Activated CD4-positive, alpha-beta memory T cell treated with anti-CD3 and anti-CD28 coated beads, Interleukin-2, amount 10 ng/mL, durations not matched to agents 7 days and 5 days (primary cell): Measurements from ENCODE around the gene SLC35E3. TPM values are rescaled to one million over a fixed set of nuclear protein-coding genes. Genes with fewer than 3 reads are reported as not detected.
"Not testable (repeated sequence)": the region's sequence is repeated elsewhere in the genome, so short reads cannot be mapped to it uniquely, and the experiment has no call there.

Experiments
- CTCF ChIA-PET: fragments of 350-600 bp; sonication (Branson Sonifier 250); formaldehyde crosslinking; loops from one replicate; lab custom pipeline; 2021; ENCODE audit warnings: antibody characterized with exemption, inconsistent platforms; lab: Charles Lee
- POLR2A ChIA-PET: fragments of 350-600 bp; sonication (Branson Sonifier 250); formaldehyde crosslinking; loops from one replicate; lab custom pipeline; 2021; ENCODE audit warnings: antibody characterized with exemption; lab: Charles Lee
- DNase-seq: peaks from one replicate; pipeline ENCODE4 v3.0.0-alpha.2; 2020
- H3K27ac Mint-ChIP-seq: one replicate; pipeline ENCODE4 v1.8.0; 2021; ENCODE audit warnings: mild to moderate bottlenecking, mixed read lengths
- H3K27me3 Mint-ChIP-seq: one replicate; pipeline ENCODE4 v1.8.0; 2021; ENCODE audit warnings: mixed read lengths
- H3K36me3 Mint-ChIP-seq: one replicate; pipeline ENCODE4 v1.8.0; 2021; ENCODE audit warnings: low read depth, mixed read lengths
- H3K4me1 Mint-ChIP-seq: one replicate; pipeline ENCODE4 v1.8.0; 2021; ENCODE audit warnings: mixed read lengths
- H3K4me3 Mint-ChIP-seq: one replicate; pipeline ENCODE4 v1.8.0; 2021; ENCODE audit warnings: mild to moderate bottlenecking, mixed read lengths
- H3K9me3 Mint-ChIP-seq: one replicate; pipeline ENCODE4 v1.8.0; 2021; ENCODE audit warnings: mixed read lengths
- total RNA-seq, 2 experiments: library from RNA; stranded (reverse); gene quantifications; one replicate each; pipeline ENCODE4 v1.2.3, GENCODE V29; 2021

SLC35E3 gene
- total RNA-seq, 2 experiments from 2014 or later, result 8.2 to 8.8 TPM

DNA sequence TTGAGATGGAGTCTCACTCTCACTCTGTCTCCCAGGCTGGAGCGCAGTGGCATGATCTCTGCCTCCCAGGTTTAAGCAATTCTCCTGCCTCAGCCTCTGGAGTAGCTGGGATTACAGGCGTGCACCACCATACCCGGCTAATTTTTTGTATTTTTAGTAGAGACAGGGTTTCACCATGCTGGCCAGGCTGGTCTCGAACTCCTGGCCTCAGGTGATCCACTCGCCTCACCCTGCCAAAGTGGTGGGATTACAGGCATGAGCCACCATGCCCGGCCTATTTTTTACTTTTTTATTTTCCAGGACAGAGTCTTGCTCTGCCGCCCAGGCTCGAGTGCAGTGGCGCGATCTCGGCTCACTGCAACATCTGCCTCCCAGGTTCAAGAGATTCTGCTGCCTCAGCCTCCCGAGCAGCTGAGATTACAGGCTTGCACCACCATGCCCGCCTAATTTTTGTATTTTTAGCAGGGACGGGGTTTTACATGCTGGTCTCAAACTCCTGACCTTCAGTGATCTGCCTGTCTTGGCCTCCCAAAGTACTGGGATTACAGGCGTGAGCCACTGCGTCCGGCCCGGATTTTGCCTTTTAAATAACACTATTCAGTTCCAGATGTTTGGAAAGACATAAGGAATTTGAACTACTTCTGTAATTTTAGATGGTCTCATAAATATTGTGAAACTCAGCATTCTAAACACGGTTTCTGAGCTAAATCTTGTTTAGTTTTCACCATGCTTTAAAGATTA is 57.1 kb downstream of the SLC35E3 start:
- CTCF ChIA-PET, H3K36me3 Mint-ChIP-seq, H3K27me3 Mint-ChIP-seq, H3K4me3 Mint-ChIP-seq, H3K9me3 Mint-ChIP-seq, H3K27ac Mint-ChIP-seq, DNase-seq, POLR2A ChIA-PET: not testable (repeated sequence)
- H3K4me1 Mint-ChIP-seq, result peaks cover 28% of the 10 kb centered on the region

DNA sequence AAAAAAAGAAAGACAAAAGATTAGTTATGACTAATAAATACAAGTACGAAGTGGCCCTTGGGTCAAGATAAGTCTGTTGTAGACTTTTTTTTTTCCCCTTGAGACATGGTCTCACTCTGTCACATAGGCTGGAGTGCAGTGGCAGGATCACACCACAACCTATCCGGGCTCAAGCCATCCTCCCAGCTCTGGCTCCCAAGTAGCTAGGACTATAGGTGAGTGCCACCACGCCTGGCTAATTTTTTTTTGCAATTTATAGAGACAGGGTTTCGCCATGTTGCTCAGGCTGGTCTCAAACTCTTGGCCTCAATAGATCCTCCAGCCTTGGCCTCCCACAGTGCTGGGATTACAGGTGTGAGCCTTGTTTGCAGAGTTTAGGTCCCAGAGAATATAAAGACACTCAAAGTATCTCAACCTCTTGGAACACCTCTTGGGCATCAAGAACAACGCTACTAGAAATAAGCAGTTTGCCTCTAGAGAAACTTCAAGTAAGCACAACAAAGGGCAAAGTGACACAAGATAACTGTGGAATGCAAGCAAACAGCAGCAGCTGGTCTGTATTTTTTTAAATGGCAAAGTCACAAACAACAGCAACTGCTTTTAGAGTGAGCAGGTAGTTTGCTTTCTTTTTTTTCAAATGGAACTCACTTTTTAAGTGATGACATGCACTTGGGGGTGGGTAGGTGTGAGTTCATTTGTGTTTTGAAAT is 58.1 kb downstream of the SLC35E3 start:
- POLR2A ChIA-PET, result no interaction called here
- H3K27ac Mint-ChIP-seq, result no peak overlapping the region
- H3K4me3 Mint-ChIP-seq, result no peak overlapping the region
- H3K36me3 Mint-ChIP-seq, result peaks cover 11% of the 10 kb centered on the region
- H3K4me1 Mint-ChIP-seq, result peaks cover 30% of the 10 kb centered on the region
- H3K27me3 Mint-ChIP-seq, result no peaks in the 10 kb centered on the region
- no peaks in the 10 kb centered on the region for H3K9me3 Mint-ChIP-seq
- CTCF ChIA-PET, result no interaction called here
- DNase-seq, result no peak

DNA sequence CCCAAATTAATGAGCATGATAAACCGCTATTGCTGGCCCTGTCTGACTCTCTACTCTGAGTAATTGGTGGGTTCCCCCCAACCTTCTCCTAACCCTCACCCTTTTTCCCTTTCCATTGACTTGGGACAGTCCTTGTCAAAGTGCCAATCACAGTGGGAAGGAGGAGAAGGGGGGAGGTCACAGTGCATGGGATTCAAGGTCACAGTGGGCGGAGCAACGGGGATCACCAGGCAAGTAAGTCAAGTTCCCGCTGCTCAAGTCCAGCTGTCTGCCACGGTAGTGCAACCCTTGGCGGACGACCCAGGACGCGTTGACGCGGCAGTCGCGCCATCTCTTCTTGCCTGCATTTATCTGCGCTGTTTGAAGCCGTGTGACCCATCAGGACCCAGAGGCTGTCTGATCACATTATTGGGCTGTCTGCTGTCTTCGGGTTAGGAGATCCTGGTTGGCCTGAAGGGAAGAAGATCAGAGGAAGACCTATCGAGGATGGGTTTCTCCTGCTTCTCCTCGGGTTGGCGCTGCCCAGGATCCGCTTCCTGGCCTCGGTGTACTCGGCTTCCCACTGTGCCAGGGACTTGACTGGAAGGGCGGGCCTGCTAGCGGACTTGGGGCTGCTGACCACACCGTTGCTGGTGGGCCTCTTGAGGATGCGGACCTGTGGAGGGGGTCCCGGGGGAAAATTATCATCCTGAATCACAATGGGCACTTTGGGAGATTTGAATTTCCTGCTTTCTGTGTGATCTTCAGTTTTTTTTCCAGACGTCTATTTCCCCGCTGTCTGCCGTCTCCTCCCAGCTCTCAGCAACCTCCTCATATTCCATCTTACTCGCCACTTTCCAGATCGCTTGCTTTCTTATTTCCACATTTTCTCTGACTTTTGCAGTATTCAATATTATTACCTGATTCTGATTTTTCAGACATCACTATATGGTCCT is 58.9 kb downstream of the SLC35E3 start:
- ChIA-PET CTCF (no interaction called here), POLR2A (no interaction called here)
- H3K4me1 Mint-ChIP-seq, result peaks cover 38% of the 10 kb centered on the region
- H3K36me3 Mint-ChIP-seq, result peaks cover 20% of the 10 kb centered on the region
- DNase-seq, result no peak
- H3K4me3 Mint-ChIP-seq, result no peak overlapping the region
- H3K27me3 Mint-ChIP-seq, result no peaks in the 10 kb centered on the region
- H3K9me3 Mint-ChIP-seq, result no peaks in the 10 kb centered on the region
- no peak overlapping the region for H3K27ac Mint-ChIP-seq

DNA sequence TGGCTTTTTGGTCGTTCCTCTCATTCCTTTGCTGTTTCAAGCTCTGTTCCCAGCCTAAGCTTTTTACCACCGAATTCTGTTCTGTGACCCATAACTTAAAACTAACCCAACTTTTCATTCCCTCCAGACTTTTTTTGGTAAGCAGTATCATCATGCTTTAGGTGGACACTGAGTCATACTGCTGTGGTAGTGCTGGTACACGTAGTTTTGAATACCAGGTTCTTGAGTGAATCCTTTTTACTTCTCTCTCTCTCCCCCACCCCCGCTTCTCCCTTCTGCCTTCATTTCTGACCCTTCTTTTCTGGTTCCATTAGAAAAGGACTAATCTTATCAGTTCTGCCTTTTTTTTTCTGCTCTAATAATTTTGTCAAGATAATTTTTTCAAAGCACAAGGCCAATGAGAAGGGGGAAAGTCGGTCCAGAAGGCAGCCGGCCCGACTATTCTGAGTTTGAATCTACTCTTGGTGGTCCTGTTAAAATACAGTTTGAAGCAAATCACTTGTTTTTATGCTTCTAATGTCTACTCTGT is 59.7 kb downstream of the SLC35E3 start:
- Mint-ChIP-seq H3K9me3 (no peaks in the 10 kb centered on the region), H3K4me1 (peaks cover 39% of the 10 kb centered on the region), H3K4me3 (no peak overlapping the region), H3K27ac (peak overlapping the region; percentile 55), H3K27me3 (no peaks in the 10 kb centered on the region), H3K36me3 (peaks cover 24% of the 10 kb centered on the region)
- ChIA-PET CTCF (no interaction called here), POLR2A (no interaction called here)
- DNase-seq, result no peak

DNA sequence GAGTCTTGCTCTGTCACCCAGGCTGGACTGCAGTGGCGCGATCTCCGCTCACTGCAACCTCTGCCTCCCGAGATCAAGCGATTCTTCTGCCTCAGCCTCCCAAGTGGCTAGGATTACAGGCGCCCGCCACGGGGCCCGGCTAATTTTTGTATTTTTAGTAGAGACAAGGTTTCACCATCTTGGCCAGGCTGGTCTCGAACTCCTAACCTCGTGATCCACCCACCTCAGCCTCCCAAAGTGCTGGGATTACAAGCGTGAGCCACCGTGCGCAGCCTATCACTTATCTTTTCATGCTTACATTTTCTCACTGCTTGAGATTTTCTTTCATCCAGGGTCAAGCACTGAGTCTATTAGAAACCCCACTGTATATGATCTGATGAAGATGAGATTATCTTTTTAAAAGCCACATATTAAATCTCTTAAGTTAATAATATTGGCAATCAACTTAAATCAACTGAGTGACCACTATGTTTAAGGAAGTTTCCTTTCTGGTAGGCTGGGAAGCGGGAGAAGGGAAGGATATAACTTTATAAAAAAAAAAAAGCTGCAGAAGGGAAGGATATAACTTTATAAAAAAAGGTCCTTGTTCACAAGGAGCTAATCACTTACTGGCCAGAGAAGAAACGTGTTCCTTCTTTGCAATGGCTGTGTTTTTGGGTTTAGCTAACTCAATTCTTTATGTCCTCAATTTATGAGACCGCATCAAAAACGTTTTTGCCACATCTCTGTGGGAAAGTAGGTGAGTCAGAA is 60.7 kb downstream of the SLC35E3 start:
- no peak for DNase-seq
- Mint-ChIP-seq H3K27me3 (no peaks in the 10 kb centered on the region), H3K4me3 (peak overlapping the region; percentile 98), H3K27ac (peak overlapping the region; percentile 100), H3K9me3 (no peaks in the 10 kb centered on the region), H3K36me3 (peaks cover 34% of the 10 kb centered on the region), H3K4me1 (peaks cover 47% of the 10 kb centered on the region)
- ChIA-PET POLR2A (interaction anchor here (0.7 to 3.3 kb wide), 23 partner anchors 8 to 687 kb away, joined by 3 to 80 read pairs (median 11); partner anchors contain the start of genes NUP107, RAP1B and SLC35E3), CTCF (interaction anchor here (1.1 to 3.1 kb wide), 8 partner anchors 10 to 447 kb away, joined by 3 to 30 read pairs (median 8); partner anchors contain the start of gene SLC35E3)

DNA sequence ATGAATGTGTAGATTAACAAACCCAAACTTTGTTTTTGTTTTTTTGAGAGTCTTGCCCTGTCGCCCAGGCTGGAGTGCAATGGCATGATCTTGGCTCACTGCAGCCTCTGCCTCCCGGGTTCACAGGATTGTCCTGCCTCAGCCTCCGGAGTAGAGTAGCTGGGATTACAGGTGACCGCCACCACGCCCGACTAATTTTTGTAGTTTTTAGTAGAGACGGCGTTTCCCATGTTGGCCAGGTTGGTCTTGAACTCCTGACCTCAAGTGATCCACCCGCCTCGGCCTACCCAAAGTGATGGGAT is 61.2 kb downstream of the SLC35E3 start:
- Mint-ChIP-seq H3K27ac (peak overlapping the region; percentile 100), H3K36me3 (peaks cover 38% of the 10 kb centered on the region), H3K4me3 (peak overlapping the region; percentile 98), H3K4me1 (peaks cover 45% of the 10 kb centered on the region)
- H3K27me3 Mint-ChIP-seq, DNase-seq, H3K9me3 Mint-ChIP-seq: not testable (repeated sequence)
- CTCF ChIA-PET, result interaction anchor here (0.6 to 3.1 kb wide), 21 partner anchors 8 to 1451 kb away, joined by 3 to 30 read pairs (median 6); partner anchors contain the start of genes NUP107 and SLC35E3
- POLR2A ChIA-PET, result interaction anchor here (0.7 to 3.3 kb wide), 33 partner anchors 9 to 687 kb away, joined by 3 to 80 read pairs (median 6); partner anchors contain the start of genes IL26, MDM1, NUP107 and RAP1B

DNA sequence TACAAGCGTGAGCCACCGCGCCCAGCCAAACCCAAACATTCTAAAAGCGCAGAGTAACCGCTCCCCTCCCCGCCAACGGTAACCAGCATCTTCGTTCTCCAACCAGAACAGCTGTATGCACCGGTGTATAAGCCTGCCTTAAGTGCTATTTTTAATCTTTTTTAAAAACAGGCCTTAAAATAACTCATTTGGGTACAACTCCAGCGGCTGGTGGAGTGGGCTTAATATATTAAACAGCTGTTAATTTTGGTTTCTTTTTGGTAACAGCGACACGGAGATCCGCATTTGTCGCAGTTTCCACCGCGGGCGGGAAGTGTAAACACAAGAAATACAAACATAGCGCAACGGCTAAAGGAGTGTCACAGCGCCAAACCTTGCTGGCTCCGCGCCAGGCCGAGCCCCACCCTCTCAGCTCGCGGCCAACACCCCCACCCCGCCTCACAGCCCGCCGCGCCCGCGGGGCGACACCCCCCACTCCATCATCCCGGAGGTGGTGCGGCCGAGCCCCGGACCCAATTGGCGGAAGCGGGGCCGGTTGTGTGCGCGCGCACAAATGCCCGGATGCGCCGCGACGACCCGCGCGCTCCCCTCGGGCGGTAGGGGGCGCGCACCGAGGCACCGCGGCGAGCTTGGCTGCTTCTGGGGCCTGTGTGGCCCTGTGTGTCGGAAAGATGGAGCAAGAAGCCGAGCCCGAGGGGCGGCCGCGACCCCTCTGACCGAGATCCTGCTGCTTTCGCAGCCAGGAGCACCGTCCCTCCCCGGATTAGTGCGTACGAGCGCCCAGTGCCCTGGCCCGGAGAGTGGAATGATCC is 61.8 kb downstream of the SLC35E3 start, which contains the start of gene MDM2:
Gene MDM2 (plus strand): TSS at position 602 of the 812 bp plus-strand sequence. CDS start 301 bp downstream, outside the sequence.
- Mint-ChIP-seq H3K9me3 (no peaks in the 10 kb centered on the region), H3K27me3 (no peaks in the 10 kb centered on the region), H3K27ac (peak within 1 kb of the TSS; percentile 100), H3K4me3 (peak within 1 kb of the TSS; percentile 98), H3K36me3 (peaks cover 44% of the 10 kb centered on the region), H3K4me1 (peaks cover 50% of the 10 kb centered on the region)
- POLR2A ChIA-PET, result interaction anchor here (0.7 to 3.3 kb wide), 39 partner anchors 9 to 688 kb away, joined by 3 to 80 read pairs (median 6); partner anchors contain the start of genes IL26, MDM1, NUP107 and RAP1B
- peak; percentile 99 for DNase-seq
- CTCF ChIA-PET, result interaction anchor here (0.6 to 3.1 kb wide), 24 partner anchors 9 to 1452 kb away, joined by 3 to 30 read pairs (median 5); partner anchors contain the start of genes MDM1, NUP107 and SLC35E3

DNA sequence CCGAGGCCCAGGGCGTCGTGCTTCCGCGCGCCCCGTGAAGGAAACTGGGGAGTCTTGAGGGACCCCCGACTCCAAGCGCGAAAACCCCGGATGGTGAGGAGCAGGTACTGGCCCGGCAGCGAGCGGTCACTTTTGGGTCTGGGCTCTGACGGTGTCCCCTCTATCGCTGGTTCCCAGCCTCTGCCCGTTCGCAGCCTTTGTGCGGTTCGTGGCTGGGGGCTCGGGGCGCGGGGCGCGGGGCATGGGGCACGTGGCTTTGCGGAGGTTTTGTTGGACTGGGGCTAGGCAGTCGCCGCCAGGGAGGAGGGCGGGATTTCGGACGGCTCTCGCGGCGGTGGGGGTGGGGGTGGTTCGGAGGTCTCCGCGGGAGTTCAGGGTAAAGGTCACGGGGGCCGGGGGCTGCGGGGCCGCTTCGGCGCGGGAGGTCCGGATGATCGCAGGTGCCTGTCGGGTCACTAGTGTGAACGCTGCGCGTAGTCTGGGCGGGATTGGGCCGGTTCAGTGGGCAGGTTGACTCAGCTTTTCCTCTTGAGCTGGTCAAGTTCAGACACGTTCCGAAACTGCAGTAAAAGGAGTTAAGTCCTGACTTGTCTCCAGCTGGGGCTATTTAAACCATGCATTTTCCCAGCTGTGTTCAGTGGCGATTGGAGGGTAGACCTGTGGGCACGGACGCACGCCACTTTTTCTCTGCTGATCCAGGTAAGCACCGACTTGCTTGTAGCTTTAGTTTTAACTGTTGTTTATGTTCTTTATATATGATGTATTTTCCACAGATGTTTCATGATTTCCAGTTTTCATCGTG is 62.6 kb downstream of the SLC35E3 start:
- ChIA-PET POLR2A (interaction anchor here (0.6 to 3.3 kb wide), 35 partner anchors 9 to 1539 kb away, joined by 3 to 80 read pairs (median 6); partner anchors contain the start of genes CAND1, IL26, MDM1 and NUP107), CTCF (interaction anchor here (0.6 to 3.1 kb wide), 20 partner anchors 8 to 477 kb away, joined by 3 to 30 read pairs (median 6); partner anchors contain the start of genes MDM1, NUP107 and SLC35E3)
- Mint-ChIP-seq H3K36me3 (peaks cover 52% of the 10 kb centered on the region), H3K27me3 (no peaks in the 10 kb centered on the region), H3K27ac (peak overlapping the region; percentile 100), H3K4me3 (peak overlapping the region; percentile 98), H3K9me3 (no peaks in the 10 kb centered on the region), H3K4me1 (peaks cover 58% of the 10 kb centered on the region)
- peak; percentile 77 for DNase-seq

DNA sequence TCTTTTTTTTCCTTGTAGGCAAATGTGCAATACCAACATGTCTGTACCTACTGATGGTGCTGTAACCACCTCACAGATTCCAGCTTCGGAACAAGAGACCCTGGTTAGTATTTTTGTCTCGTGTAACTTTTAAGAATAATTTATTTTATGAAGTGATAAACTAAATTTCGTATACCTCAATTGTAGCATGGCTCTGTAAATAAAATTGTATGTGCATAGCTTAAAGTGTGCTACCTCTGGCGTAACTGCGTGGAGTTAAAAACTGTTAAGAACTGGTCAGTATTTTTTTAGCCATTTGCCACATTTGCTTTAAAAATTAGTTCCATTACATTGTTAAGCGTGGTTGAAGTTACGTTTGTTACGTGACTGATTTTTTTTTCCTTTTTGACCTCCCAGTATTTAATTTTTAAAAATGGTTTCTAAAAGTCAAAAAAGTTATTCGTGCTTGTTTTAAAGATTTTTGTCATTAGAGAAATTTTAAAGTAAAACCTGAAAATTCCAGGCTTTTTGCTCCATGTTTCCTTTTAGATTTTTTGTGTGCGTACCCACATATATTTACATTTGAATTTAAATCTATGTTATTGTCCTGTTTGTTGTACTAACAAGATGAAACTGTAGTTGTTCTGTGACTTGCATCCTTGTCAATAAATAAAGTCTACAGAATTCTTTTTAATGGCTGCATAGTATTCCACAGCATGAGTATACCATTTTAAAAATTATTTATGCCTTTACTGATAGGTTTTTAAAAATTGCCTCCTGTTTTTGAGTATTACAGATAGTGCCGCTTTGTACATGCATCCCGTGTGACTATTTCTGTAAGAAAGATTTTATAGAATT is 63.4 kb downstream of the SLC35E3 start:
- no peak for DNase-seq
- H3K36me3 Mint-ChIP-seq, result peaks cover 57% of the 10 kb centered on the region
- H3K4me3 Mint-ChIP-seq, result peak overlapping the region; percentile 98
- ChIA-PET CTCF (interaction anchor here (0.6 to 3.1 kb wide), 10 partner anchors 8 to 478 kb away, joined by 3 to 30 read pairs (median 8); partner anchors contain the start of genes MDM1 and SLC35E3), POLR2A (interaction anchor here (0.7 to 3.3 kb wide), 22 partner anchors 8 to 1540 kb away, joined by 3 to 80 read pairs (median 8); partner anchors contain the start of genes CAND1, MDM1, NUP107 and SLC35E3)
- no peaks in the 10 kb centered on the region for H3K9me3 Mint-ChIP-seq
- peaks cover 61% of the 10 kb centered on the region for H3K4me1 Mint-ChIP-seq
- H3K27me3 Mint-ChIP-seq, result no peaks in the 10 kb centered on the region
- peak overlapping the region; percentile 100 for H3K27ac Mint-ChIP-seq
